Measurements from ENCODE around the gene PFN4.

DNA sequence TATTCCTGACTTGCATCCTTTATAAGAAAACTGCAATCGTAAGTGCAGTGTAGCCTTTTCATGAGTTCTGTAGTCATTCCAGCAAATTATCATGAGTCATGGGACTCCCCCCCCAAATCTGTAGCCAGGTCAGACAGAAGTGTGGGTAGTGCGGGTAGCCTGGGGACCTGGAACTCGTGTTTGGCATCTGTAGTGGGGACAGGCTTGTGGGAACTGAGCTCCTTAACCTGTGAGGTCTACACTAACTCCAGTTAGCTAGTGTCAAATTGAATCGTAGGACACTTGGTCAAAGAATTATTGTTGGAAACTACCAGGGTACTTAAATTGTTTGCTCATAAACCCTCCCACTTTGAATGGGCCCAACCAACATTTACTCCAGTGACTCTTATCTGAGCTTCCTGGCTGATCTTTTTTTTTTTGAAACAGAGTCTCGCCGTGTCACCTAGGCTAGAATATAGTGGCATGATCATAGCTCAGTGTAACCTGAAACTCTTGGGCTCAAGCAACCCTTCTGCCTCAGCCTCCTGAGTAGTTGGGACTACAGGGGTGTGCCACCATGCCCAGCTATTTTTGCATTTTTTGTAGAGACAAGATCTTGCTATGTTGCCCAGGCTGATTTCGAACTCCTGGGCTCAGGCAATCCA is 12.4 kb downstream of the PFN4 start:
- TF ChIP-seq, protein P1, sequence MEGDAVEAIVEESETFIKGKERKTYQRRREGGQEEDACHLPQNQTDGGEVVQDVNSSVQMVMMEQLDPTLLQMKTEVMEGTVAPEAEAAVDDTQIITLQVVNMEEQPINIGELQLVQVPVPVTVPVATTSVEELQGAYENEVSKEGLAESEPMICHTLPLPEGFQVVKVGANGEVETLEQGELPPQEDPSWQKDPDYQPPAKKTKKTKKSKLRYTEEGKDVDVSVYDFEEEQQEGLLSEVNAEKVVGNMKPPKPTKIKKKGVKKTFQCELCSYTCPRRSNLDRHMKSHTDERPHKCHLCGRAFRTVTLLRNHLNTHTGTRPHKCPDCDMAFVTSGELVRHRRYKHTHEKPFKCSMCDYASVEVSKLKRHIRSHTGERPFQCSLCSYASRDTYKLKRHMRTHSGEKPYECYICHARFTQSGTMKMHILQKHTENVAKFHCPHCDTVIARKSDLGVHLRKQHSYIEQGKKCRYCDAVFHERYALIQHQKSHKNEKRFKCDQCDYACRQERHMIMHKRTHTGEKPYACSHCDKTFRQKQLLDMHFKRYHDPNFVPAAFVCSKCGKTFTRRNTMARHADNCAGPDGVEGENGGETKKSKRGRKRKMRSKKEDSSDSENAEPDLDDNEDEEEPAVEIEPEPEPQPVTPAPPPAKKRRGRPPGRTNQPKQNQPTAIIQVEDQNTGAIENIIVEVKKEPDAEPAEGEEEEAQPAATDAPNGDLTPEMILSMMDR (IDR thresholded peaks at IDR 0.05) = no peak
- no peak for TF ChIP-seq NRF1 (IDR thresholded peaks at IDR 0.05; ENCODE audit: low read depth, low read length)
- TF ChIP-seq CHD2 (IDR thresholded peaks at IDR 0.05; ENCODE audit: low read length, partially characterized antibody) = no peak
- no peak for TF ChIP-seq RAD21 (IDR thresholded peaks at IDR 0.05; ENCODE audit: low read length)
- TF ChIP-seq POLR2AphosphoS5 (IDR thresholded peaks at IDR 0.05; ENCODE audit: low read depth, low read length) = no peak
- TF ChIP-seq, protein P2, sequence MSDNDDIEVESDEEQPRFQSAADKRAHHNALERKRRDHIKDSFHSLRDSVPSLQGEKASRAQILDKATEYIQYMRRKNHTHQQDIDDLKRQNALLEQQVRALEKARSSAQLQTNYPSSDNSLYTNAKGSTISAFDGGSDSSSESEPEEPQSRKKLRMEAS (IDR thresholded peaks at IDR 0.05; ENCODE audit: low read depth) = no peak

All from SK-N-SH (cell line).